GM19023 (cell line): ENCODE measurements around the gene AAMDC.
A peak's percentile ranks its signal among the peaks of the same experiment; 100 is the strongest.
"Not testable (repeated sequence)": the region's sequence is repeated elsewhere in the genome, so short reads cannot be mapped to it uniquely, and the experiment has no call there.

Experiments
- ATAC-seq: cut with Tn5 transposase; IDR thresholded peaks from one replicate; pipeline ENCODE4 v1.9.1; 2021; ENCODE audit warnings: mild to moderate bottlenecking, moderate library complexity; ENCODE audit not compliant: unreplicated experiment

The AAMDC gene

DNA sequence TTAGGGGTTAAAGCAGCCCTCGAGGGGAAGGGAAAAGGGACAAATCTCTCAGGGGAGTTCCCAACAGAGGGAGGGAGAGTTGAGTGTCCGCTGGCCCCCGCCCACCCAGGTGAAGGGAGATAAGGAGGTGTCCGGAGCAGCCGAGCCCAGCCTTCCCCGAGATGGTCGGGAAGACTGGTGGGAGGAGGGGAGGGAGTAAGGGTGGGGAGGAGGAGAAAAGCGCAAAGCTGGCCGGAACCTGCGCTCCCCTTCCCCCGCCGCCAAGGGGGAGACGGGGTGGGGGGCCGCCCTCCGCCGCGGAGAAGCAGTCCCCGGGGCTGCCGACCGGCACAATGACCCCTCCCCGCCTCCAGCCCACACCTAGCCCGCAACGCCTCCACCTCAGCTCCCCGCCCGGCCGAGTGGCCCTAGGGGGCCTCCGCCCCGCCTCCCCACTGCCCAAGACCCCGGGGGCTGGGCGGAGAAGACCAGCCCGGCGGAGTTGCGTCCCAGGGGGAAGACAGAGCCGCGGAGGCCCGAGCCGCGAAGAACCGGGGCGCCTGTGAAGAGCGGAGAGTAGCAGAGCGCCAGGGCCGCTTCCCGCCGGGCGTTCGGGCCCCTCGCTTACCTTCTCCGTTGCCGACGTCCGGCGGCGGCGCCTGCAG, 901 bp upstream of the AAMDC start:
- peak; percentile 10 for ATAC-seq

DNA sequence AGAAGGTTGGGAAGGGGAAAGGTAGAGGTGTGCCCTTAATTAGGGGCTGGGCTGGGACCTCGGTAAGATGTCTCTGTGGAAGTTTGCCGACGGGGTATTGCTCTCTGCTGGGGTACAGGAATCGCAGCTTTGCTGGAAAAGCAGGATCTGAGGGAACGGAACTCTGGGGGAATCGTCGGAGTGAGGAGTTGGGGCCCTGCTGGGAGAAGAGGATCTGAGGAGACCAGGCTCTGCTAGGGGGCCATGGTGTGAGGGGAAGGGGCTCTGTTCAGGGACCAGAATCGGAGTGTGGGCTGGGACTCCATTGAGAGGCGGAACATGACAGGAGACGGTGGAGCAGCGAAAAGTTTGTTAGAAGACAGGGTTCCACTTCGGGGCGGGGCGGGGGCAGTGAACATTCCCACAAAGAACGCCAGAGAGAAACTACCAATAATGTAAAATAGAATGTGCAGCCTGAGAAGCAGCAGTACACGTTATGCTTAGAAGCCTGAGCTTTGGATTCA, 456 bp downstream of the AAMDC start:
- no peak for ATAC-seq

DNA sequence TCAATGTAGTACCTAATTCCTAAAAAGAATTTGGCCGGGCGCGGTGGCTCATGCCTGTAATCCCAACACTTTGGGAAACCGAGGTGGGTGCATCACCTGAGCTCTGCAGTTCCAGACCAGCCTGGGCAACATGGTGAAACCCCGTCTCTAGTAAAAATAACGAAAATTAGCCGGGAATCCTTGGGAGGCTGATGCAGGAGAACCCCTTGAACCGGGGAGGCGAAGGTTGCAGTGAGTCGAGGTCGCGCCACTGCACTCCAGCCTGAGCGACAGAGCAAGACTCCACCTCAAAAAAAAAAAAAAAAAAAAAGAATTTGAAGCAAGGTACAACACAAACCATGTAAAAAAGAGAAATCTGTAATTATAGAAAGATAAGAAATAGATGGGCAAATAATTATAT, 1.2 kb downstream of the AAMDC start:
- ATAC-seq = not testable (repeated sequence)

DNA sequence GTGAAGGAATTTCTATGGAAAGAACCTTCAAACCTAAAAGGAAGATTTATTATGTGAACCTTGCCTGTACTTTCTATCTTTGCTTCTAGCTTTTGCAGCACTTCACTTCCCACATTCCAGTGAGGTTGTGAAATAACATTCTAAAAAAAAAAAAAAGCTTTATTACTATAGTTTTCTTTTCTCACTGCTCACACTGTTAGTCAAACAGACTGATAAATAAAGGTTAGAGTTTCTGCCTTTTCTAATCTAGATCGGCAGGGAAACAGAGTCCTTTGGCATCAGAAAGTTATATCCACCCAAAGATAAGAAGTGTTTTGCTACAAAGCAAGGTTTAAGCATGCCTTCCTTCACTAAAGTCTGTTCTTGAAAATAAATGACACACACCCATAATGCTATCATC, 2.8 kb downstream of the AAMDC start:
- ATAC-seq = no peak

DNA sequence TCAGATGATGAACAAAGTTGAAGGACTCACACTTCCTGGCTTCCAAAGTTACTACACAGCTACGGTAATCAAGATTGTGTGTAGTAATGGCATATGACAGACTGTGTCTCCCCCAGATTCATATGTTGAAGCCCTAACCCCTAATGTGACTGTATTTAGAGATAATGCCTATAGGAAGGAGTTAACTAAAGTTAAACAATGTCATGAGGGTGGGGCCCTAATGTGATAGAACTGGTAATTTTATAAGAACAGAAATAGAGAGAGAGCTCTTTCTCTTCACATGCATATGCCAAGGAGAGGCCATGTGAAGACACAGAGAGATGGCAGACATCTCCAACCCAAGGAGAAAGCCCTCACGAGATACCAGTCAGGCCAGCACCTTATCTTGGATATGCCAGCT, 8.0 kb downstream of the AAMDC start:
- ATAC-seq = no peak

GRCh38 chr11:77833302-77833701, 12.4 kb downstream of the AAMDC start:
- ATAC-seq = no peak

- ATAC-seq = no peak
These were observed 21.6 kb downstream of the AAMDC start for GRCh38 chr11:77842441-77843121.

GRCh38 chr11:77843700-77844099, 22.8 kb downstream of the AAMDC start:
- ATAC-seq = not testable (repeated sequence)

- no peak for ATAC-seq
These were observed 30.6 kb downstream of the AAMDC start for GRCh38 chr11:77851503-77851902.

DNA sequence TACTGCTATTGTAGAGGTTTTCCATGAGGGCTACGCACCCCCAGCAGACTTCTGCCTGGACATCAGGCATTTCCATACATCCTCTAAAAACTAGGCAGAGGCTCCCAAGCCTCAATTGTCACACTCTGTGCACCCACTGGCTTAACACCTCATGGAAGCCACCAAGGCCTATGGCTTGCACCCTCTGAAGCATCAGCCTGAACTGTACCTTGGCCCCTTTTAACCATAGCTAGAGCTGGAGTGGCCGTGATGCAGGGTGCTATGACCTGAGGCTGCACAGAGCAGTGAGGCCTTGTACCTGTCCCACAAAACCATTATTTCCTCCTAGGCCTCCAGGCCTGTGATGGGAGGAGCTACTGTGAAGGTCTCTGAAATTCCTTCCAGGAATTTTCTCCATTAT, 33.9 kb downstream of the AAMDC start:
- ATAC-seq = no peak

GRCh38 chr11:77857906-77858457, 37.0 kb downstream of the AAMDC start:
- ATAC-seq = not testable (repeated sequence)

DNA sequence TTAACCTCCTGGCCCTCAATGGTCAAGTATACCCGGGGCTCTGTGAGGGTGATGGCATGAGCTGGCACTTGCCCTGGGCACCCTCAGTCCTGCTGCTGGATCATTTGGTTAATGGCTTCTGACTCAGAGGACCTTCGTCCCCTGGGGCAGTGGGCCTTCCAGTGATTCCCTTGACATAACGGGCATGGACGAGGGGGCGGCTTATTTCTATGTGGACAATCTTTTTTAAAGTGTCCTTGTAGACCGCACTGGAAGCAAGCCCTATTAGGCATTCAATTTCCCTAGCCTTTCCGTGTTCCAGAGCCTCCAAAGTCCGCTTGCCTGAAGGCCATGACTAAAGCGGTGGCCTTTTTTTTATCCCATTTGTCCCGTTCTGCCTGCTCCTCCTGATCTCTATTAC, 40.5 kb downstream of the AAMDC start:
- not testable (repeated sequence) for ATAC-seq

- no peak for ATAC-seq
These were observed 44.9 kb downstream of the AAMDC start for GRCh38 chr11:77865805-77866204.

DNA sequence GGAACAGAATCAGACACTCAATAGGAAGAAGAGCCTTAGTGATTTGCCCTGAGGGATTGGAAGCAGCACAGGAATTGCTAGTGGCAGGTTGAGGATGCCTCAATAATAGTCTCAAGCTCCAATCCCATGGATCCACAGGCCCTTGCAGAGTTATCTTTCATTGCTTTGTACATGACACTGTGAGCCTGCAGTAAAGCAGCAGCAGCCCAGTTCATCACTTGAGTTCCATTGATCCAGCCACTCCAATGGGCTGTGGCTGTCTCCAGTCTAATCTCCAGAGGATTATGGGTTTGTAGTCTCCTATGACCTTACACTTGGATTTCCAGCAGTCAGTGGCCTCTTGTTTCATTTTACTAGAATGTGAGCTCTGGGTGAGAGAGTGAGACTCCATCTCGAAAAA, 45.4 kb downstream of the AAMDC start:
- no peak for ATAC-seq

- no peak for ATAC-seq
These were observed 47.8 kb downstream of the AAMDC start for GRCh38 chr11:77868744-77869143.

DNA sequence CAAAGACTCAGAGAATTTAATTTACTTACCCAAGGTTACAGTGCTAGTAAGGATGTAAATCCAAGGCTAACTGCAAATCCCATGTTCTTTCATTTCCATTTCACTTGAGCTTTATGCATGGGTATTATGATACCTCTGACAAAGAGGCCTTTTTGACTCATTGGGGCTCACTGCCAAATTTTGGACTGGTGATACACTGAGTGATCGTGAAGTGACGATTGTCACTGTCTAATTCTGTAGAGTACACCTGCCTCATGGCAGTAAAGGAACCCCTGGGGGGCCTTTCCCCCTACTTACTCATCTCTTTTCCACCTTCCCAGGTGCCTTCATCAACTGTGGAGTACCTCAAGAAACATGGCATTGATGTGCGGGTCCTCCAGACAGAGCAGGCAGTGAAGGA, 50.9 kb downstream of the AAMDC start:
- ATAC-seq = no peak

- no peak for ATAC-seq
These were observed 52.4 kb downstream of the AAMDC start for GRCh38 chr11:77873345-77873744.

GRCh38 chr11:77874206-77874605, 53.3 kb downstream of the AAMDC start:
- ATAC-seq = no peak

GRCh38 chr11:77876045-77876444, 55.1 kb downstream of the AAMDC start:
- no peak for ATAC-seq

DNA sequence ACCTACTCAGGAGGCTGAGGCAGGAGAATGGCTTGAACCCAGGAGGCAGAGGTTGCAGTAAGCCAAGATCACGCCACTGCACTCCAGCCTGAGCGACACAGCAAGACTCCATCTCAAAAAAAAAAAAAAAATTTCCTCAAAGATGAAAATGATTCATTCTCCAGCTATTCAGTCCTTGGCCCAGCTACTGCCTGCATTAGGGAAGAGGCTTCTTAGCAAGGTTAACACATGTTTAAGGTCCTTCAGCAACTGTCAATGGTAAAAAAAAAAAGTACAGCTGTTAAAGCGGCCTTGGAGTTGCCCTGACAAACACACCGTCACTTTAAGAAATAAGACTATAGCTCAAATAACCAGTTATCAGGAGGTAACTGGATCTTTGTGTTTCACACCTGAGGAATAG, 57.3 kb downstream of the AAMDC start:
- not testable (repeated sequence) for ATAC-seq

DNA sequence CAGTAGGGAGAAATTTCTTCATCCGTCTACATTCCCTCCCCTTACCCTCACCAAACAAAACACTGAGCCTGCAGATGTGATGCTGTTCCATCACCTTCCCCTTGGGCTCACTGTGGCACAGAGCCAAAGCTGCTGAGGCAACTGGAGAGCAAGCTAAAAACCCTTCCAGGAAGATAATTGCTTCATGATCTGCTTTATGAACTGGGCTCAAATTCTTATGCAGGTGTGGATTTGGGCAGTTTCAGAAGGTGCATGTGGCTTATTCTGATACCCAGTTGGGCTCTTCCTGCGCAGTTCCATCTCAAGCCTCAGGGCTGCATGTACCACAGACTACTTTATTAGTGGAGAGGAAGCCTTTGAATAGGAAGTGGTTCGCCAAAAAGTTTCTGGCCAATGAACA, 58.3 kb downstream of the AAMDC start:
- no peak for ATAC-seq

- no peak for ATAC-seq
These were observed 61.5 kb downstream of the AAMDC start for GRCh38 chr11:77882396-77882795.
